ENCODE results near the gene RBM24. TPM values are rescaled to one million over a fixed set of nuclear protein-coding genes. Genes with fewer than 3 reads are reported as not detected.
"Not testable (repeated sequence)": the region's sequence is repeated elsewhere in the genome, so short reads cannot be mapped to it uniquely, and the experiment has no call there.

Gene RBM24
- total and polyA plus RNA-seq, 5 donors from 2014 or later, result not detected

DNA sequence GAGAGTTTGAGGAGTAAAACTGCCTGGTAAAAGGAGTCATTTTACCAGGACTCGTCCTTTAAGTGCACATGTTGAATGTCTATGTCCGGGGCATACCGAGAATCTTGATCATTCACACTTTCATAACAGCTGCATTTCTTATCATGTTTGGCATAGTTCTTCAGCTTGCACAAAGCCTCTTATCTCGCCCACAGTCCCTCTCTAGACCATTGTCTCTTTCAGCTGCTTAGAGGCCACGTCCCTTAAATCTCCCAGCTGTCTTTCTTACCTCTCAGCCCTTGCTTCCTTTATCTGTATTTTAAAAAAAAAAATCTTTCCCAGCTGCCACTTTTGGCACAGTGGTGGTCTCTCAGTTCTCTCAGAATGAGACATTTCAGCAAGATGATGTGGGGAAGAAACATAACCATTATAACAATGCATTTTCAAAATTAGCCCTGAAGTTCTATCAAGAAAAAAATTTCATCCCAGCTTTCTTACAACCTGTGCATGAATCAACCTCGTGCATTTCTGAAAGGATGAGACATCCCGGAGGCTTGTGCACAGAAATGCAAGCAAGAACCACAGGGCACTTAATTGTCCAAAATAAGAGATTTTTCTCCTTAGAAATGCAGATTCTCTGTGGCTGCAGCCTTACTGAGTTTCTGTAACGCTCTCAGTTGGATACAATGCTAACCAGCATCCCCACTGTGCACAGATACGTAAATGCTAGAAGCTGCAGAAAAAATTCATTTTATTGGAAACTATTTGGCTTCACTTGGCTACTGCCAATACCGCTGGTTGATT lies 24.2 kb downstream of the RBM24 start:
- Histone ChIP-seq H3K4me1 (ENCODE audit: control insufficient read depth, insufficient read depth, low read length, poor library complexity, severe bottlenecking) (no peaks in the 10 kb centered on the region), H3K27me3 (ENCODE audit: control insufficient read depth, insufficient read depth, low read length) (no peaks in the 10 kb centered on the region), H3K27ac (ENCODE audit: insufficient read depth, low read length, poor library complexity, severe bottlenecking) (no peak overlapping the region), H3K9me3 (ENCODE audit: control insufficient read depth in 2 of 2, low read length in 2 of 2) (no peaks in the 10 kb centered on the region), H3K4me3 (ENCODE audit: low read depth, low read length) (no peak overlapping the region), H3K36me3 (ENCODE audit: control insufficient read depth, insufficient read depth, low read length) (no peaks in the 10 kb centered on the region)
- Mint-ChIP-seq H3K27ac (peak overlapping the region in 1 of 3 donors; percentile 18), H3K4me1 (no peaks in the 10 kb centered on the region), H3K27me3 (no peaks in the 10 kb centered on the region), H3K4me3 (no peak overlapping the region), H3K9me3 (no peaks in the 10 kb centered on the region), H3K36me3 (no peaks in the 10 kb centered on the region)
- DNase-seq (no peak), ATAC-seq (ENCODE audit: low read depth in 2 of 2) (no peak)

DNA sequence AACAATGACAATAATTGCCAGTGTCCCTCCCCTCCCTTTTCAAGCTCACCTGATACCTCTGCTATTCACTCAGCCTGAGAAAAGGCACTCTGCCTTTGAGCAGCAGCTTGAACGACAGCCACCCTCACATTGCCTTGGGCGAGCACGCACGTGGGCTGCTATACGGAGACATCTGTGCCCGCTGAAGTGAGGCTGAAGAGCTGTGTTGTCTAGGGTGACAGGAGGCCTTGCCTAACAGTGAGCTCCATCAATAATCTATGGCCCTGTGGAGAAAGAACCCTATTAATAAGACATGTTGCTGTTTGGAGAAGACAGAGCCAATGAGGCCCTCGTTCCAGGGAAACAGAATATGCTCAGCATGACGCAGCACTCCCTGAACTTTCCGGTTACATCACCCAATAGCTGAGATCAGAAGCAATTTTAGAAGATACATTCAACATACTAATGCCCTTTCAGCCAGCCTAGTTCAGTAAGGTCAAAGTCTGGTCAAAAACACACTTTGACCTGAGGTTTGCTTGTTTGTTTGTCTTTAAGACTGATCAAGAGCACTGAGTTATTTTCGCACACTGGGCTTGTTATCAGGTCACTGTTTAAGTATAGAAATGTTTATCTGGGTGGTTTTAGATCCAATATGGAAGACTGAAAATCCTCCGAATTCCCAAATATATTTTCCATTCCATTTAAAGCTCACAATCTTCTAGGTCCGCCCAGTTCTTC lies 30.6 kb downstream of the RBM24 start:
- H3K27ac Mint-ChIP-seq, result no peak overlapping the region
- H3K9me3 Mint-ChIP-seq, result peaks cover 0 to 5% (median under 1%) of the 10 kb centered on the region in 7 donors
- H3K4me3 ChIP-seq (ENCODE audit: low read depth, low read length), result no peak overlapping the region
- H3K9me3 ChIP-seq (ENCODE audit: control insufficient read depth in 2 of 2, low read length in 2 of 2), result no peaks in the 10 kb centered on the region
- H3K27me3 ChIP-seq (ENCODE audit: control insufficient read depth, insufficient read depth, low read length), result no peaks in the 10 kb centered on the region
- peaks cover 5% of the 10 kb centered on the region for H3K27me3 Mint-ChIP-seq
- ATAC-seq (ENCODE audit: low read depth in 2 of 2) (no peak), DNase-seq (no peak)
- no peaks in the 10 kb centered on the region for H3K4me1 ChIP-seq (ENCODE audit: control insufficient read depth, insufficient read depth, low read length, poor library complexity, severe bottlenecking)
- no peak overlapping the region for H3K4me3 Mint-ChIP-seq
- H3K36me3 ChIP-seq (ENCODE audit: control insufficient read depth, insufficient read depth, low read length), result no peaks in the 10 kb centered on the region
- no peak overlapping the region for H3K27ac ChIP-seq (ENCODE audit: insufficient read depth, low read length, poor library complexity, severe bottlenecking)
- no peaks in the 10 kb centered on the region for H3K4me1 Mint-ChIP-seq
- no peaks in the 10 kb centered on the region for H3K36me3 Mint-ChIP-seq

DNA sequence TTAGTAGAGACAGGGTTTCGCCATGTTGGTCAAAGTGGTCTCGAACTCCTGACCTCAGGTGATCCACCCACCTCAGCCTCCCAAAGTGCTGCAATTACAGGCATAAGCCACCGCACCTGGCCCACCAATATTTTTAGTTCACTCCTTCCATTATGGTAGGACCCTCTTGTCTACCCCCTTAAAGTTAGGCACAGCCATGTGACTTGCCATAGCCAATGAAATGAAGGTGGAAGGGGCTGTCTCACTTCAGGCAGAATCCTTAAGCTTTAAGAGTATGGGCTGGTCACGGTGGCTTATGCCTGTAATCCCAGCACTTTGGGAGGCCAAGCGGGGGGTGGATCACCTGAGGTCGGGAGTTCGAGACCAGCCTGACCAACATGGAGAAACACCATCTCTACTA lies 32.1 kb downstream of the RBM24 start:
- not testable (repeated sequence) for DNase-seq; H3K4me3 Mint-ChIP-seq; H3K4me1 Mint-ChIP-seq; H3K4me3 ChIP-seq (ENCODE audit: low read depth, low read length); H3K36me3 Mint-ChIP-seq; ATAC-seq (ENCODE audit: low read depth in 2 of 2); H3K36me3 ChIP-seq (ENCODE audit: control insufficient read depth, insufficient read depth, low read length); H3K9me3 ChIP-seq (ENCODE audit: control insufficient read depth in 2 of 2, low read length in 2 of 2); H3K27ac ChIP-seq (ENCODE audit: insufficient read depth, low read length, poor library complexity, severe bottlenecking); H3K27me3 Mint-ChIP-seq; H3K9me3 Mint-ChIP-seq; H3K27ac Mint-ChIP-seq; H3K27me3 ChIP-seq (ENCODE audit: control insufficient read depth, insufficient read depth, low read length); H3K4me1 ChIP-seq (ENCODE audit: control insufficient read depth, insufficient read depth, low read length, poor library complexity, severe bottlenecking)

DNA sequence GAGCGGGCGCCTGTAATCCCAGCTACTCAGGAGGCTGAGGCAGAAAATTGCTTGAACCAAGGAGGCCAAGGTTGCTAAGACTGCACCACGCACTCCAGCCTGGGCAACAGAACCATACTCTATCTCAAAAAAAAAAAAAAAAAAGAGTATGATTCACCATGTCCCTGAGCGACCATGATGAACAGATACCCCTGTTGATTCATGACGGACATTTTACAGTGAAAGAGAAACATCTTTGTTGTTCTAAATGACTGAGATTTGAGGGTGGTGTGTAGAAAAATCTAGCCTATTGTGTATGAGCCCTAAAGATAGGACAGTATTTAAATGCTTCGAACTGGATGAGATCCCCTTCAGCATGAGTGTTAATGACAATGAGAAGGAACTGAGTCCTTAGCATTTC lies 32.8 kb downstream of the RBM24 start:
- no peaks in the 10 kb centered on the region for H3K36me3 Mint-ChIP-seq
- DNase-seq (no peak), ATAC-seq (ENCODE audit: low read depth in 2 of 2) (no peak)
- Histone ChIP-seq H3K27me3 (ENCODE audit: control insufficient read depth, insufficient read depth, low read length) (no peaks in the 10 kb centered on the region), H3K27ac (ENCODE audit: insufficient read depth, low read length, poor library complexity, severe bottlenecking) (no peak overlapping the region), H3K4me3 (ENCODE audit: low read depth, low read length) (no peak overlapping the region), H3K4me1 (ENCODE audit: control insufficient read depth, insufficient read depth, low read length, poor library complexity, severe bottlenecking) (no peaks in the 10 kb centered on the region), H3K36me3 (ENCODE audit: control insufficient read depth, insufficient read depth, low read length) (no peaks in the 10 kb centered on the region), H3K9me3 (ENCODE audit: control insufficient read depth in 2 of 2, low read length in 2 of 2) (no peaks in the 10 kb centered on the region)
- no peak overlapping the region for H3K4me3 Mint-ChIP-seq
- peaks cover 5% of the 10 kb centered on the region for H3K27me3 Mint-ChIP-seq
- no peak overlapping the region for H3K27ac Mint-ChIP-seq
- peaks cover 0 to 5% (median 2%) of the 10 kb centered on the region in 7 donors for H3K9me3 Mint-ChIP-seq
- no peaks in the 10 kb centered on the region for H3K4me1 Mint-ChIP-seq

DNA sequence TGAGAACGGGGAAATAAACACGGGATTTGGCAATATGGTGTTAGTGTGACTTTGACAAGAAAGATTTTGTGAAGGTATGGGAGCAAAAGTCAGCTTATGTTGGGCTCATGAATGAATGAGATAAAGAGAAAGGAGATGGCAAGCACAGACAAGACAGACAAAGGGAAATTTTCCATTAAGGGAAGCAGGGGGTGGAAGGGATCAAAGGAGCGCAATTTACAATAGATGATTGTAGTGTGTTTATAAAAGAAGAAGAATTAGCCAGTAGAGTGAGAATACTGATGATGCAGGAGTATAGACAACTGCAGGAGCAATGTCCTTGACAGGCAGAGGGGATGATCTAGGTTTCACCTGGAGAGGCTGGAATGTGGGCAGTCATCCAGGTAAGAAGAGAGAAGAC lies 34.1 kb downstream of the RBM24 start:
- H3K27me3 Mint-ChIP-seq, result peaks cover 5% of the 10 kb centered on the region
- peaks cover 0 to 5% (median 2%) of the 10 kb centered on the region in 7 donors for H3K9me3 Mint-ChIP-seq
- H3K4me1 Mint-ChIP-seq, result no peaks in the 10 kb centered on the region
- H3K36me3 Mint-ChIP-seq, result no peaks in the 10 kb centered on the region
- Histone ChIP-seq H3K9me3 (ENCODE audit: control insufficient read depth in 2 of 2, low read length in 2 of 2) (no peaks in the 10 kb centered on the region), H3K36me3 (ENCODE audit: control insufficient read depth, insufficient read depth, low read length) (no peaks in the 10 kb centered on the region), H3K27ac (ENCODE audit: insufficient read depth, low read length, poor library complexity, severe bottlenecking) (no peak overlapping the region), H3K4me1 (ENCODE audit: control insufficient read depth, insufficient read depth, low read length, poor library complexity, severe bottlenecking) (no peaks in the 10 kb centered on the region), H3K4me3 (ENCODE audit: low read depth, low read length) (no peak overlapping the region), H3K27me3 (ENCODE audit: control insufficient read depth, insufficient read depth, low read length) (no peaks in the 10 kb centered on the region)
- no peak for DNase-seq
- no peak overlapping the region for H3K4me3 Mint-ChIP-seq
- H3K27ac Mint-ChIP-seq, result no peak overlapping the region
- no peak for ATAC-seq (ENCODE audit: low read depth in 2 of 2)

DNA sequence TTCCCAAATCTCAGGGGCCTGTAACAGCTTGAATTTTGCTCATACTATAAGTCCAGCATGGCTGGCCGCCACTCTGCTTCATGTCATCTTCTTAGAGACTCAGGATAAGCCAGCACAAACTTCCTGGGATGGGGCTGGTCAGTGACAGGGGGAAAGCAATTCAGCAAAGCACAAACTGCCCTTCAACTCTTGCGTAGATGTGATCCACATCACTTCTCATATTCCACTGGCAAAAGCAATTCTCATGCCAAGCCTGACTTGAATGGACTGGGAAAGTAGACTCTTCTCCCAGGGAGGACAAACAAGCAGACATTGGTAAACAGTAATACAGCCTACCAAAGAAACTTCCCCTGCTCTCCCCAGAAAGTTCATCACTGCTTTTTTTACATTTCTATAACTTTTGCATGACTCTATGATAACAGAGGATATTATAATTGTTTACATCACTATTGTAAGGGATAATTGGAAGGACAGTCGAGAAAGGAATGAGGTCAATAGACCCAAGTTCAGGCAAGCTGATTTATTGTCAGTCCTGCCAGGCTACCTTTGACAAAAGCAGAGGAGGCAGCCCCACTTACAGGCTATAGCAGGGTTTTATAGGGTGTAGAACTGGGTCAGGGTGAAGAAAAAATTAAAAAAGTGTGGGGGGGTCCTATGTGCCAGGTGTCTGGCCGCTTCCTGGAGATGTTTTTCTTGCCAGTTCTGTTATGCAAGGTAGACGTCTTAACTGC lies 37.4 kb downstream of the RBM24 start:
- Mint-ChIP-seq H3K36me3 (no peaks in the 10 kb centered on the region), H3K4me1 (no peaks in the 10 kb centered on the region), H3K9me3 (peaks cover 0 to 3% (median 2%) of the 10 kb centered on the region in 7 donors), H3K27me3 (peaks cover 5% of the 10 kb centered on the region), H3K4me3 (no peak overlapping the region), H3K27ac (no peak overlapping the region)
- no peaks in the 10 kb centered on the region for H3K4me1 ChIP-seq (ENCODE audit: control insufficient read depth, insufficient read depth, low read length, poor library complexity, severe bottlenecking)
- no peaks in the 10 kb centered on the region for H3K9me3 ChIP-seq (ENCODE audit: control insufficient read depth in 2 of 2, low read length in 2 of 2)
- H3K27ac ChIP-seq (ENCODE audit: insufficient read depth, low read length, poor library complexity, severe bottlenecking), result no peak overlapping the region
- ATAC-seq (ENCODE audit: low read depth in 2 of 2) (no peak), DNase-seq (no peak)
- no peak overlapping the region for H3K4me3 ChIP-seq (ENCODE audit: low read depth, low read length)
- H3K27me3 ChIP-seq (ENCODE audit: control insufficient read depth, insufficient read depth, low read length), result no peaks in the 10 kb centered on the region
- no peaks in the 10 kb centered on the region for H3K36me3 ChIP-seq (ENCODE audit: control insufficient read depth, insufficient read depth, low read length)

DNA sequence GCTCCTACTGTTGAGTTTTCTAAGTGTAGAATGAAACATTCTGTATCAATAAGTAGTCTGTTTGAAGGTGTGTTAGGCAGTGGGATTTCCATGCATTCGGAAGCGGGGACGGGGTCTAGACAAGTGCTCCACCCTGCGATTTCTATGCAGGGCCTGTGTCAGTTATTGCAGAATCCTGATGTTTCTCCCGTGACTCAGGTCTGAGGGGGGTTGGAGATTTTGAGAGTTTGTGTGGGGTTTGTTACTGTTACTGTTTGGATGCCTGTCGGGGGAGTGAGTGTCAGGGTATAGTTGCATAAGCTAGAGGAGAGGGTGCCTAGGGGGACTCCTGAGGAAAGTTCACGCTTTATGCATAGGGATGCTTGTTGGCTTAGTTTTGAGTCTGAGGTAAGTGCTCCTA lies 39.1 kb downstream of the RBM24 start:
- H3K4me3 ChIP-seq (ENCODE audit: low read depth, low read length); H3K27me3 Mint-ChIP-seq; H3K4me1 Mint-ChIP-seq; H3K27ac Mint-ChIP-seq; H3K9me3 ChIP-seq (ENCODE audit: control insufficient read depth in 2 of 2, low read length in 2 of 2); ATAC-seq (ENCODE audit: low read depth in 2 of 2); H3K4me1 ChIP-seq (ENCODE audit: control insufficient read depth, insufficient read depth, low read length, poor library complexity, severe bottlenecking); H3K36me3 ChIP-seq (ENCODE audit: control insufficient read depth, insufficient read depth, low read length); H3K27me3 ChIP-seq (ENCODE audit: control insufficient read depth, insufficient read depth, low read length); H3K9me3 Mint-ChIP-seq; H3K36me3 Mint-ChIP-seq; H3K4me3 Mint-ChIP-seq; DNase-seq; H3K27ac ChIP-seq (ENCODE audit: insufficient read depth, low read length, poor library complexity, severe bottlenecking): not testable (repeated sequence)
